Keratinocyte (primary cell): Measurements from ENCODE around the gene C2orf92. TPM values are rescaled to one million over a fixed set of nuclear protein-coding genes. Genes with fewer than 3 reads are reported as not detected.

Source experiments
- DNase-seq: peaks from one replicate; pipeline ENCODE4 v3.0.0-alpha.2; 2011; ENCODE audit warnings: low read depth, missing footprints, low spot score
- FAIRE-seq: peaks from 2 replicates; lab custom pipeline; 2011; peaks lifted over from hg19 to GRCh38; lab: Jason Lieb, UNC
- H2AFZ ChIP-seq: 2 replicates; pipeline ENCODE4 v1.6.0; 2012; ENCODE audit warnings: low read length, control low read depth, inconsistent platforms; ENCODE audit not compliant: control insufficient read depth
- H3K27ac ChIP-seq: 2 replicates; pipeline ENCODE4 v1.5.1; 2011; ENCODE audit warnings: low read length; ENCODE audit not compliant: control insufficient read depth, insufficient read depth
- H3K27me3 ChIP-seq: 3 replicates; pipeline ENCODE4 v1.6.0; 2011; ENCODE audit warnings: low read length; ENCODE audit not compliant: control insufficient read depth, insufficient read depth; ENCODE audit errors: extremely low read depth
- H3K36me3 ChIP-seq, 2 experiments: 2 replicates in 1 of 2; 3 replicates in 1 of 2; pipeline ENCODE4 v1.5.1; 2011; ENCODE audit warnings: low read length in 2 of 2, mild to moderate bottlenecking in 1 of 2; ENCODE audit not compliant: control insufficient read depth in 2 of 2, insufficient read depth in 2 of 2; ENCODE audit errors: extremely low read depth in 1 of 2
- H3K4me1 ChIP-seq: 3 replicates; pipeline ENCODE4 v1.5.1; 2011; ENCODE audit warnings: low read length; ENCODE audit not compliant: control insufficient read depth, insufficient read depth; ENCODE audit errors: extremely low read depth
- H3K4me2 ChIP-seq: 3 replicates; pipeline ENCODE4 v1.6.0; 2011; ENCODE audit warnings: low read depth, low read length; ENCODE audit not compliant: control insufficient read depth, insufficient read depth; ENCODE audit errors: extremely low read depth
- H3K4me3 ChIP-seq, 3 experiments: fragments of 200-600 bp in 1 of 3; sonication (generic) in 1 of 3; 2 replicates in 2 of 3; 3 replicates in 1 of 3; pipeline ENCODE4 v1.5.1; 2011 to 2016; ENCODE audit warnings: low read length in 3 of 3, mild to moderate bottlenecking in 3 of 3, control low read depth in 2 of 3, inconsistent platforms in 1 of 3, low read depth in 1 of 3, mixed read lengths in 1 of 3, mixed run types in 1 of 3, moderate library complexity in 1 of 3; ENCODE audit not compliant: control insufficient read depth in 2 of 3, insufficient read depth in 2 of 3; ENCODE audit errors: extremely low read depth in 1 of 3
- H3K79me2 ChIP-seq: 2 replicates; pipeline ENCODE4 v1.6.0; 2012; ENCODE audit warnings: low read length; ENCODE audit not compliant: control insufficient read depth, insufficient read depth
- H3K9ac ChIP-seq: 3 replicates; pipeline ENCODE4 v1.6.0; 2011; ENCODE audit warnings: low read length; ENCODE audit not compliant: control insufficient read depth, insufficient read depth; ENCODE audit errors: extremely low read depth
- H3K9me1 ChIP-seq: 3 replicates; pipeline ENCODE4 v1.6.0; 2011; ENCODE audit warnings: low read length; ENCODE audit not compliant: control insufficient read depth, insufficient read depth; ENCODE audit errors: extremely low read depth
- H3K9me3 ChIP-seq: 2 replicates; pipeline ENCODE4 v1.5.1; 2012; ENCODE audit warnings: low read depth, low read length; ENCODE audit not compliant: control insufficient read depth
- H4K20me1 ChIP-seq: 3 replicates; pipeline ENCODE4 v1.6.0; 2011; ENCODE audit warnings: low read length; ENCODE audit not compliant: control insufficient read depth, insufficient read depth; ENCODE audit errors: extremely low read depth
- EZH2 ChIP-seq: IDR thresholded peaks from one replicate; pipeline ENCODE4 v1.6.1; 2012; ENCODE audit warnings: inconsistent platforms, mild to moderate bottlenecking, low read length, moderate library complexity
- dilution Hi-C: fragments of 300-500 bp; cut with MboI; formaldehyde crosslinking; loops from one replicate; pipeline ENCODE4 v1.7.0; 2020; ENCODE audit warnings: low sequenced_read_pairs; ENCODE audit not compliant: extremely low pct_ligation_motif_present
- polyA plus RNA-seq, 5 experiments: library from polyadenylated mRNA; depleted of rRNA in 3 of 5; stranded (reverse) in 3 of 5; stranded (forward) in 1 of 5; unstranded in 1 of 5; fragments of >200 nt; gene quantifications; 1 replicate in 1 of 5; 2 replicates in 3 of 5; 3 replicates in 1 of 5; pipeline versions ENCODE4 v1.2.1 to v1.2.3, GENCODE V29; 2011 to 2012; ENCODE audit warnings: missing spikeins in 2 of 5, low read depth in 1 of 5, low replicate concordance in 1 of 5
- TF ChIP-seq, protein P1 (sequence below), 3 experiments: IDR thresholded peaks in 1 of 3; conservative IDR thresholded peaks in 1 of 3; optimal IDR thresholded peaks in 1 of 3; 2 replicates in 2 of 3; 3 replicates in 1 of 3; pipeline versions ENCODE3 to v1.5.1; 2011; ENCODE audit warnings: low read length in 3 of 3, mild to moderate bottlenecking in 3 of 3, moderate library complexity in 2 of 3, control low read depth in 1 of 3, inconsistent platforms in 1 of 3; ENCODE audit not compliant: insufficient read depth in 2 of 3; ENCODE audit errors: extremely low read depth in 1 of 3

Gene C2orf92
- polyA plus RNA-seq, 1 donor (not counting 4 experiments of a cell fraction or from before 2014, with no cell fraction given): 1.6 TPM

GRCh38 chr2:97720746-97721145 is 51.2 kb downstream of the C2orf92 start:
- no peak for TF ChIP-seq EZH2
- TF ChIP-seq, protein P1, sequence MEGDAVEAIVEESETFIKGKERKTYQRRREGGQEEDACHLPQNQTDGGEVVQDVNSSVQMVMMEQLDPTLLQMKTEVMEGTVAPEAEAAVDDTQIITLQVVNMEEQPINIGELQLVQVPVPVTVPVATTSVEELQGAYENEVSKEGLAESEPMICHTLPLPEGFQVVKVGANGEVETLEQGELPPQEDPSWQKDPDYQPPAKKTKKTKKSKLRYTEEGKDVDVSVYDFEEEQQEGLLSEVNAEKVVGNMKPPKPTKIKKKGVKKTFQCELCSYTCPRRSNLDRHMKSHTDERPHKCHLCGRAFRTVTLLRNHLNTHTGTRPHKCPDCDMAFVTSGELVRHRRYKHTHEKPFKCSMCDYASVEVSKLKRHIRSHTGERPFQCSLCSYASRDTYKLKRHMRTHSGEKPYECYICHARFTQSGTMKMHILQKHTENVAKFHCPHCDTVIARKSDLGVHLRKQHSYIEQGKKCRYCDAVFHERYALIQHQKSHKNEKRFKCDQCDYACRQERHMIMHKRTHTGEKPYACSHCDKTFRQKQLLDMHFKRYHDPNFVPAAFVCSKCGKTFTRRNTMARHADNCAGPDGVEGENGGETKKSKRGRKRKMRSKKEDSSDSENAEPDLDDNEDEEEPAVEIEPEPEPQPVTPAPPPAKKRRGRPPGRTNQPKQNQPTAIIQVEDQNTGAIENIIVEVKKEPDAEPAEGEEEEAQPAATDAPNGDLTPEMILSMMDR (optimal IDR thresholded peaks at IDR 0.05 in 1 of 3, IDR thresholded peaks at IDR 0.05 in 1 of 3, conservative IDR thresholded peaks at IDR 0.05 in 1 of 3; ENCODE audit: extremely low read depth in 1 of 3, insufficient read depth in 2 of 3, low read length in 3 of 3): no peak
- Histone ChIP-seq H3K4me1 (no peaks in the 10 kb centered on the region), H4K20me1 (no peaks in the 10 kb centered on the region), H3K4me2 (no peak overlapping the region), H3K79me2 (no peaks in the 10 kb centered on the region), H3K9me3 (no peaks in the 10 kb centered on the region), H3K36me3 (no peaks in the 10 kb centered on the region), H3K27ac (no peak overlapping the region), H3K27me3 (peaks cover 12% of the 10 kb centered on the region), H3K4me3 (no peak overlapping the region), H2AFZ (no peak overlapping the region), H3K9me1 (no peaks in the 10 kb centered on the region), H3K9ac (no peak overlapping the region)
- no peak for FAIRE-seq
- DNase-seq: no peak
- dilution Hi-C loops: no loop called here

DNA sequence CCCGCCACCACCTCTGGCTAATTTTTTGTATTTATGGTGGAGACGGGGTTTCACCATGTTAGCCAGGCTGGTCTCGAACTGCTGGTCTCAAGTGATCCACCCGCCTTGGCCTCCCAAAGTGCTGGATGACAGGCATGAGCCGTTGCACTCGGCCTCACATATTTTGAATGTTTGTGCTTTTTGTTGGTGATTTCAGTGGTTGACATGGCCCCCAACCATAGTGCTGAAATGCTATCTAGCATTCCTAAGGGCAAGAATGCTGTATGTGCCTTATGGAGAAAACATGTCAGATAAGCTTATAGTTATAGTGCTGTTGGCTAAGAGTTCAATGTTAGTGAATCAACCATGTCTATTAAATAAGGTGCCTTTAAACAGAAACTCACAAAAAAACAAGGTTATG is 52.7 kb downstream of the C2orf92 start:
- H2AFZ ChIP-seq: no peak overlapping the region
- H3K4me2 ChIP-seq: no peak overlapping the region
- dilution Hi-C loops: no loop called here
- H3K4me3 ChIP-seq: no peak overlapping the region
- TF ChIP-seq, protein P1 (optimal IDR thresholded peaks at IDR 0.05 in 1 of 3, IDR thresholded peaks at IDR 0.05 in 1 of 3, conservative IDR thresholded peaks at IDR 0.05 in 1 of 3; ENCODE audit: extremely low read depth in 1 of 3, insufficient read depth in 2 of 3, low read length in 3 of 3): no peak
- TF ChIP-seq EZH2: no peak
- no peaks in the 10 kb centered on the region for H4K20me1 ChIP-seq
- H3K4me1 ChIP-seq: no peaks in the 10 kb centered on the region
- no peak for FAIRE-seq
- peaks cover 12% of the 10 kb centered on the region for H3K27me3 ChIP-seq
- no peaks in the 10 kb centered on the region for H3K9me1 ChIP-seq
- no peaks in the 10 kb centered on the region for H3K36me3 ChIP-seq
- H3K79me2 ChIP-seq: no peaks in the 10 kb centered on the region
- H3K9ac ChIP-seq: no peak overlapping the region
- no peak for DNase-seq
- H3K9me3 ChIP-seq: no peaks in the 10 kb centered on the region
- no peak overlapping the region for H3K27ac ChIP-seq
